Activated CD8-positive, alpha-beta memory T cell treated with anti-CD3 and anti-CD28 coated beads, Interleukin-2, amount 50 U/mL, for 24 hours (primary cell): Measurements from ENCODE around the gene TSPAN15.
"Not testable (repeated sequence)": the region's sequence is repeated elsewhere in the genome, so short reads cannot be mapped to it uniquely, and the experiment has no call there.

ENCODE experiments used
- DNase-seq: peaks from one replicate; pipeline ENCODE4 v3.0.0-alpha.2; 2020; ENCODE audit errors: extremely low read depth

TSPAN15 gene

GRCh38 chr10:69488149-69488844 is 37.0 kb downstream of the TSPAN15 start:
- not testable (repeated sequence) for DNase-seq

- DNase-seq: not testable (repeated sequence)
These were observed 37.6 kb downstream of the TSPAN15 start for GRCh38 chr10:69488856-69489255.

GRCh38 chr10:69489506-69490090 is 38.3 kb downstream of the TSPAN15 start:
- no peak for DNase-seq

GRCh38 chr10:69490876-69491275 is 39.6 kb downstream of the TSPAN15 start:
- DNase-seq: no peak

- DNase-seq: no peak
These were observed 40.3 kb downstream of the TSPAN15 start for GRCh38 chr10:69491611-69492010.

GRCh38 chr10:69492091-69492745 is 41.0 kb downstream of the TSPAN15 start:
- DNase-seq: no peak

GRCh38 chr10:69492746-69493462 is 41.6 kb downstream of the TSPAN15 start:
- DNase-seq: no peak

GRCh38 chr10:69494626-69495558 is 43.6 kb downstream of the TSPAN15 start:
- DNase-seq: no peak

GRCh38 chr10:69495666-69496065 is 44.4 kb downstream of the TSPAN15 start:
- DNase-seq: no peak

GRCh38 chr10:69496352-69497230 is 45.3 kb downstream of the TSPAN15 start:
- no peak for DNase-seq

- DNase-seq: no peak
These were observed 45.9 kb downstream of the TSPAN15 start for GRCh38 chr10:69497231-69497561.

GRCh38 chr10:69497611-69498390 is 46.5 kb downstream of the TSPAN15 start:
- DNase-seq: no peak

- no peak for DNase-seq
These were observed 47.6 kb downstream of the TSPAN15 start for GRCh38 chr10:69498711-69499471.

GRCh38 chr10:69499726-69500689 is 48.7 kb downstream of the TSPAN15 start:
- no peak for DNase-seq

- DNase-seq: no peak
These were observed 49.7 kb downstream of the TSPAN15 start for GRCh38 chr10:69500864-69501468.

- DNase-seq: no peak
These were observed 50.4 kb downstream of the TSPAN15 start for GRCh38 chr10:69501657-69502056.

- no peak for DNase-seq
These were observed 51.3 kb downstream of the TSPAN15 start for GRCh38 chr10:69502589-69502988.
